ENCODE data around the gene SRXN1. TPM values are rescaled to one million over a fixed set of nuclear protein-coding genes. Genes with fewer than 3 reads are reported as not detected.

The SRXN1 gene
- total RNA-seq, 1 experiment from 2014 or later = 80.8 TPM

- no peak for TF ChIP-seq ZBTB33 (IDR thresholded peaks at IDR 0.05; ENCODE audit: extremely low read depth, insufficient replicate concordance, low read length)
- no peak for TF ChIP-seq SP1 (IDR thresholded peaks at IDR 0.05; ENCODE audit: low read depth)
- no peak for TF ChIP-seq RAD21 (IDR thresholded peaks at IDR 0.05; ENCODE audit: low read depth)
- TF ChIP-seq, protein P1, sequence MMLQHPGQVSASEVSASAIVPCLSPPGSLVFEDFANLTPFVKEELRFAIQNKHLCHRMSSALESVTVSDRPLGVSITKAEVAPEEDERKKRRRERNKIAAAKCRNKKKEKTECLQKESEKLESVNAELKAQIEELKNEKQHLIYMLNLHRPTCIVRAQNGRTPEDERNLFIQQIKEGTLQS (IDR thresholded peaks at IDR 0.05) = no peak
- TF ChIP-seq, protein P2, sequence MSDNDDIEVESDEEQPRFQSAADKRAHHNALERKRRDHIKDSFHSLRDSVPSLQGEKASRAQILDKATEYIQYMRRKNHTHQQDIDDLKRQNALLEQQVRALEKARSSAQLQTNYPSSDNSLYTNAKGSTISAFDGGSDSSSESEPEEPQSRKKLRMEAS (IDR thresholded peaks at IDR 0.05) = no peak
- no peak for TF ChIP-seq EZH2phosphoT487 (IDR thresholded peaks at IDR 0.05; ENCODE audit: borderline replicate concordance)
These were observed 52.9 kb downstream of the SRXN1 start (continued) for GRCh38 chr20:600141-600540.

DNA sequence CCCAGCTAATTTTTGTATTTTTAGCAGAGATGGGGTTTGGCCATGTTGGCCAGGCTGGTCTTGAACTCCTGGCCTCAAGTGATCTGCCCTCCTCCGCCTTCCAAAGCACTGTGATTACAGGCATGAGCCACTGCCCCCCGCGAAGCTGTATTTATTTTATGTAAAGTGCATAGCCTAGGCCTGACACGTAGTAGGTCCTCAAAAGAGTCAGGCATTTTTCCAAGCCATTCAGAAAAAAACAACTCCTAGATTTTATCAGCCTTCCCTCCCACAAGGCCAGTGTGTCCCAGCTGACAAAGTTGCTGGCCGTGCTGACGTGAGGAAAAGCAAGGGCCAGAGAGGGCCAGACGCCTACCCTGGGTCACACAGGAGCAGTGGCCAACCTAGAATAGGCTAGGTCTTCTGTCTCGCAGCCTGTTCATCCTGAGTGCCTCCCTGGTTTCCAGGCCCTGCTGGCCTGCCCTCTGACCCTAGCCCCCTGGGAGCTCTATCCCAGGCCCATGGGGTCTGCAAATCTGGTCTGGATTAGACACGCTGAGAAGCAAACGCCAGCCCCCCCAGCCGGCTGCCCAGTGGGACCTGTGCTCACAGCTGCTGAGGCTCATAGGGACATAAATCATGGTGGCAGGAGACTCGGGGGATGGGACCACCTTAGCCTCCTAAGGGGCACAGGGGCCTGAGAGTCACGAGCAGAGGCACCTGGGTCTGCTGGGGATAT is 54.7 kb downstream of the SRXN1 start:
- ChIA-PET RAD21 (ENCODE audit: low non-redundant PET in 1 of 2, low total read pairs in 2 of 2, uncharacterized antibody in 2 of 2, unreplicated experiment in 2 of 2) (no interaction called here), CTCF (interaction anchor here (0.8 kb wide), 1 partner anchor 21 kb away, joined by 3 read pairs; no protein-coding TSS in a partner anchor), POLR2A (no interaction called here)
- Histone ChIP-seq H3K36me3 (ENCODE audit: control insufficient read depth in 1 of 2, insufficient read depth in 2 of 2, low read length in 2 of 2) (no peaks in the 10 kb centered on the region), H3K9me3 (ENCODE audit: control insufficient read depth in 1 of 2, insufficient read depth in 1 of 2, low read depth in 1 of 2, low read length in 2 of 2) (no peaks in the 10 kb centered on the region), H3K4me2 (ENCODE audit: low read length) (no peak overlapping the region), H2AFZ (ENCODE audit: low read depth, low read length, poor library complexity, severe bottlenecking) (no peak overlapping the region), H3K9ac (ENCODE audit: low read length) (no peak overlapping the region), H3K27me3 (ENCODE audit: insufficient read depth, low read length) (no peaks in the 10 kb centered on the region), H4K20me1 (ENCODE audit: insufficient read depth) (no peaks in the 10 kb centered on the region), H3K27ac (ENCODE audit: low read depth, low read length) (no peak overlapping the region), H3K4me1 (ENCODE audit: control insufficient read depth in 1 of 2, insufficient read depth in 2 of 2, low read length in 2 of 2) (no peaks in the 10 kb centered on the region), H3K9me2 (ENCODE audit: insufficient read depth) (no peaks in the 10 kb centered on the region), H3K79me2 (ENCODE audit: insufficient read depth, low read length) (no peaks in the 10 kb centered on the region), H3K4me3 (replicated peaks in 1 of 2; ENCODE audit: low read depth in 1 of 2, low read length in 2 of 2) (no peak overlapping the region)
- no peak for DNase-seq (ENCODE audit: low read depth, low spot score)
- BruUV-seq (replicated peaks) = no TSS peak
- no peak for ATAC-seq
- intact Hi-C loops (cut with micrococcal nuclease) = no loop called here
- TF ChIP-seq TCF7L2 (IDR thresholded peaks at IDR 0.05; ENCODE audit: borderline replicate concordance, extremely low read depth, insufficient read depth, insufficient read length) = no peak
- no peak for TF ChIP-seq JUND (IDR thresholded peaks at IDR 0.05)
- no peak for TF ChIP-seq RAD21 (IDR thresholded peaks at IDR 0.05; ENCODE audit: low read depth)
- no peak for TF ChIP-seq ELF1 (IDR thresholded peaks at IDR 0.05; ENCODE audit: borderline replicate concordance, low read depth)
- TF ChIP-seq POLR2A (IDR thresholded peaks at IDR 0.05; ENCODE audit: borderline replicate concordance, extremely low read depth, insufficient read depth, insufficient read length) = no peak
- TF ChIP-seq, protein P2 (IDR thresholded peaks at IDR 0.05) = no peak
- TF ChIP-seq CBX3 (IDR thresholded peaks at IDR 0.05; ENCODE audit: low read depth) = no peak
- no peak for TF ChIP-seq EZH2 (IDR thresholded peaks at IDR 0.05)
- no peak for TF ChIP-seq EZH2phosphoT487 (IDR thresholded peaks at IDR 0.05; ENCODE audit: borderline replicate concordance)
